GM23338 (cell line): Measurements from ENCODE around the gene TIMM10. TPM values are rescaled to one million over a fixed set of nuclear protein-coding genes. Genes with fewer than 3 reads are reported as not detected.

Source experiments
- ATAC-seq: fragments of 200-7000 bp; cut with Tn5 transposase; 3 replicates; pipeline ENCODE4 v1.9.1; 2020
- DNase-seq: peaks from one replicate; pipeline ENCODE4 v3.0.0-alpha.2; 2015; ENCODE audit warnings: low spot score
- H2AFZ ChIP-seq: fragments of 200-600 bp; sonication (generic); 2 replicates; pipeline ENCODE4 v1.8.0; 2016; ENCODE audit warnings: antibody characterized with exemption, mild to moderate bottlenecking, moderate library complexity
- H3F3A ChIP-seq: fragments of 200-600 bp; sonication (generic); replicated peaks from 2 replicates; pipeline ENCODE4 v1.8.0; 2017; ENCODE audit warnings: antibody characterized with exemption, mixed run types, low read depth
- H3K27ac ChIP-seq: fragments of 200-600 bp; sonication (generic); 2 replicates; pipeline ENCODE4 v1.6.1; 2016; ENCODE audit warnings: low read depth
- H3K27me3 ChIP-seq: fragments of 200-600 bp; sonication (generic); 2 replicates; pipeline ENCODE4 v1.8.0; 2016; ENCODE audit warnings: mild to moderate bottlenecking, mixed run types, moderate library complexity; ENCODE audit not compliant: insufficient read depth
- H3K36me3 ChIP-seq: fragments of 200-600 bp; sonication (generic); 2 replicates; pipeline ENCODE4 v1.8.0; 2016; ENCODE audit warnings: mild to moderate bottlenecking; ENCODE audit not compliant: insufficient read depth
- H3K4me1 ChIP-seq: fragments of 200-600 bp; sonication (generic); 2 replicates; pipeline ENCODE4 v1.8.0; 2016; ENCODE audit warnings: mild to moderate bottlenecking, moderate library complexity; ENCODE audit not compliant: insufficient read depth
- H3K4me2 ChIP-seq: fragments of 200-600 bp; sonication (generic); 2 replicates; pipeline ENCODE4 v1.7.1; 2017; ENCODE audit warnings: mixed run types
- H3K4me3 ChIP-seq: fragments of 200-600 bp; sonication (generic); 2 replicates; pipeline ENCODE4 v1.6.1; 2016; ENCODE audit warnings: mixed run types
- H3K79me2 ChIP-seq: fragments of 200-600 bp; sonication (generic); replicated peaks from 2 replicates; pipeline ENCODE4 v1.8.0; 2017; ENCODE audit warnings: mild to moderate bottlenecking; ENCODE audit not compliant: insufficient read depth
- H3K9me2 ChIP-seq: fragments of 200-600 bp; sonication (generic); 2 replicates; pipeline ENCODE4 v1.8.0; 2017; ENCODE audit not compliant: insufficient read depth
- H4K20me1 ChIP-seq: fragments of 200-600 bp; sonication (generic); replicated peaks from 2 replicates; pipeline ENCODE4 v1.8.0; 2017; ENCODE audit warnings: mild to moderate bottlenecking; ENCODE audit not compliant: insufficient read depth
- H3K27ac Mint-ChIP-seq: 2 replicates; pipeline ENCODE4 v1.8.0; 2020; ENCODE audit warnings: inconsistent platforms, mild to moderate bottlenecking, moderate library complexity, mixed read lengths
- H3K27me3 Mint-ChIP-seq: 3 replicates; pipeline ENCODE4 v1.8.0; 2022; ENCODE audit warnings: low read depth, mild to moderate bottlenecking, moderate library complexity, mixed read lengths, inconsistent platforms; ENCODE audit not compliant: insufficient read depth, poor library complexity
- H3K36me3 Mint-ChIP-seq: 3 replicates; pipeline ENCODE4 v1.8.0; 2021; ENCODE audit warnings: low read depth, mild to moderate bottlenecking, inconsistent platforms, moderate library complexity, mixed read lengths
- H3K4me1 Mint-ChIP-seq: 3 replicates; pipeline ENCODE4 v1.8.0; 2020; ENCODE audit warnings: mild to moderate bottlenecking, inconsistent platforms, mixed read lengths
- H3K4me3 Mint-ChIP-seq: 3 replicates; pipeline ENCODE4 v1.8.0; 2021; ENCODE audit warnings: moderate library complexity, mild to moderate bottlenecking, inconsistent platforms, mixed read lengths
- H3K9me3 Mint-ChIP-seq: 3 replicates; pipeline ENCODE4 v1.8.0; 2020; ENCODE audit warnings: moderate library complexity, mild to moderate bottlenecking, inconsistent platforms, mixed read lengths
- CREB1 ChIP-seq: fragments of 250-450 bp; sonication (Bioruptor Pico); IDR thresholded peaks from 2 replicates; pipeline ENCODE4 v1.5.0; 2020; ENCODE audit warnings: low read depth, mild to moderate bottlenecking, moderate library complexity
- ETS1 ChIP-seq: IDR thresholded peaks from 2 replicates; pipeline ENCODE4 v1.6.1; 2016; ENCODE audit warnings: antibody characterized with exemption
- EZH2 ChIP-seq: fragments of 200-600 bp; sonication (generic); IDR thresholded peaks from one replicate; pipeline ENCODE4 v1.8.0; 2017; ENCODE audit warnings: antibody characterized with exemption, mild to moderate bottlenecking, low read depth; ENCODE audit not compliant: unreplicated experiment
- EZH2phosphoT487 ChIP-seq: fragments of 200-600 bp; sonication (generic); IDR thresholded peaks from one replicate; pipeline ENCODE4 v1.8.1; 2018; ENCODE audit warnings: antibody characterized with exemption; ENCODE audit not compliant: unreplicated experiment
- JUNB ChIP-seq: IDR thresholded peaks from one replicate; pipeline ENCODE4 v1.6.1; 2016; ENCODE audit warnings: antibody characterized with exemption; ENCODE audit not compliant: unreplicated experiment
- NANOG ChIP-seq: IDR thresholded peaks from 2 replicates; pipeline ENCODE4 v1.6.1; 2016; ENCODE audit warnings: antibody characterized with exemption, borderline replicate concordance
- POLR2AphosphoS5 ChIP-seq: IDR thresholded peaks from 2 replicates; pipeline ENCODE4 v1.6.1; 2016; ENCODE audit warnings: antibody characterized with exemption, low read depth
- STAT1 ChIP-seq: IDR thresholded peaks from one replicate; pipeline ENCODE4 v1.6.1; 2016; ENCODE audit warnings: antibody characterized with exemption; ENCODE audit not compliant: unreplicated experiment
- ZNF114 ChIP-seq: fragments of 250-450 bp; sonication (Bioruptor Pico); IDR thresholded peaks from 2 replicates; pipeline ENCODE4 v1.5.0; 2020; ENCODE audit warnings: mild to moderate bottlenecking, moderate library complexity
- ZNF331 ChIP-seq: fragments of 250-450 bp; sonication (Bioruptor Pico); IDR thresholded peaks from 2 replicates; pipeline ENCODE4 v1.5.0; 2020; ENCODE audit warnings: low read depth, mild to moderate bottlenecking, moderate library complexity
- ZNF462 ChIP-seq: fragments of 250-450 bp; sonication (Bioruptor Pico); IDR thresholded peaks from 2 replicates; pipeline ENCODE4 v1.5.0; 2020; ENCODE audit warnings: mild to moderate bottlenecking, moderate library complexity
- polyA plus RNA-seq: library from polyadenylated mRNA; unstranded; fragments of >200 nt; fragmentation: Nextera tagmentation; extraction: Ambion mirVana; gene quantifications from 2 replicates; pipeline ENCODE4 v1.2.1, GENCODE V29; 2016
- total RNA-seq: library from RNA; depleted of rRNA; stranded (reverse); fragments of >200 nt; shearing (Covaris generic); gene quantifications from 2 replicates; pipeline ENCODE4 v1.2.3, GENCODE V29; 2014
- TF ChIP-seq, protein P1 (sequence below): IDR thresholded peaks from one replicate; pipeline ENCODE4 v1.6.1; 2018; ENCODE audit warnings: antibody characterized with exemption; ENCODE audit not compliant: unreplicated experiment
- TF ChIP-seq, protein P2 (sequence below), 2 experiments: fragments of 200-600 bp in 1 of 2; sonication (generic) in 1 of 2; conservative IDR thresholded peaks; 2 replicates each; pipeline versions ENCODE4 v1.5.1 to v1.6.1; 2016 to 2017; ENCODE audit warnings: antibody characterized with exemption in 2 of 2, low read depth in 2 of 2, mild to moderate bottlenecking in 2 of 2, moderate library complexity in 1 of 2

The TIMM10 gene
- total and polyA plus RNA-seq, 2 experiments from 2014 or later: 59.1 to 194 TPM

- H3K4me3 Mint-ChIP-seq: no peak overlapping the region
- peaks cover 10% of the 10 kb centered on the region; the same call in 1 of the 2 replicates for H3F3A ChIP-seq
- no peaks in the 10 kb centered on the region for H3K9me2 ChIP-seq
- no peak for TF ChIP-seq ZNF462
- no peak for TF ChIP-seq EZH2
- no peak for TF ChIP-seq EZH2phosphoT487
- TF ChIP-seq, protein P1, sequence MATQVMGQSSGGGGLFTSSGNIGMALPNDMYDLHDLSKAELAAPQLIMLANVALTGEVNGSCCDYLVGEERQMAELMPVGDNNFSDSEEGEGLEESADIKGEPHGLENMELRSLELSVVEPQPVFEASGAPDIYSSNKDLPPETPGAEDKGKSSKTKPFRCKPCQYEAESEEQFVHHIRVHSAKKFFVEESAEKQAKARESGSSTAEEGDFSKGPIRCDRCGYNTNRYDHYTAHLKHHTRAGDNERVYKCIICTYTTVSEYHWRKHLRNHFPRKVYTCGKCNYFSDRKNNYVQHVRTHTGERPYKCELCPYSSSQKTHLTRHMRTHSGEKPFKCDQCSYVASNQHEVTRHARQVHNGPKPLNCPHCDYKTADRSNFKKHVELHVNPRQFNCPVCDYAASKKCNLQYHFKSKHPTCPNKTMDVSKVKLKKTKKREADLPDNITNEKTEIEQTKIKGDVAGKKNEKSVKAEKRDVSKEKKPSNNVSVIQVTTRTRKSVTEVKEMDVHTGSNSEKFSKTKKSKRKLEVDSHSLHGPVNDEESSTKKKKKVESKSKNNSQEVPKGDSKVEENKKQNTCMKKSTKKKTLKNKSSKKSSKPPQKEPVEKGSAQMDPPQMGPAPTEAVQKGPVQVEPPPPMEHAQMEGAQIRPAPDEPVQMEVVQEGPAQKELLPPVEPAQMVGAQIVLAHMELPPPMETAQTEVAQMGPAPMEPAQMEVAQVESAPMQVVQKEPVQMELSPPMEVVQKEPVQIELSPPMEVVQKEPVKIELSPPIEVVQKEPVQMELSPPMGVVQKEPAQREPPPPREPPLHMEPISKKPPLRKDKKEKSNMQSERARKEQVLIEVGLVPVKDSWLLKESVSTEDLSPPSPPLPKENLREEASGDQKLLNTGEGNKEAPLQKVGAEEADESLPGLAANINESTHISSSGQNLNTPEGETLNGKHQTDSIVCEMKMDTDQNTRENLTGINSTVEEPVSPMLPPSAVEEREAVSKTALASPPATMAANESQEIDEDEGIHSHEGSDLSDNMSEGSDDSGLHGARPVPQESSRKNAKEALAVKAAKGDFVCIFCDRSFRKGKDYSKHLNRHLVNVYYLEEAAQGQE: no peak
- TF ChIP-seq, protein P2, sequence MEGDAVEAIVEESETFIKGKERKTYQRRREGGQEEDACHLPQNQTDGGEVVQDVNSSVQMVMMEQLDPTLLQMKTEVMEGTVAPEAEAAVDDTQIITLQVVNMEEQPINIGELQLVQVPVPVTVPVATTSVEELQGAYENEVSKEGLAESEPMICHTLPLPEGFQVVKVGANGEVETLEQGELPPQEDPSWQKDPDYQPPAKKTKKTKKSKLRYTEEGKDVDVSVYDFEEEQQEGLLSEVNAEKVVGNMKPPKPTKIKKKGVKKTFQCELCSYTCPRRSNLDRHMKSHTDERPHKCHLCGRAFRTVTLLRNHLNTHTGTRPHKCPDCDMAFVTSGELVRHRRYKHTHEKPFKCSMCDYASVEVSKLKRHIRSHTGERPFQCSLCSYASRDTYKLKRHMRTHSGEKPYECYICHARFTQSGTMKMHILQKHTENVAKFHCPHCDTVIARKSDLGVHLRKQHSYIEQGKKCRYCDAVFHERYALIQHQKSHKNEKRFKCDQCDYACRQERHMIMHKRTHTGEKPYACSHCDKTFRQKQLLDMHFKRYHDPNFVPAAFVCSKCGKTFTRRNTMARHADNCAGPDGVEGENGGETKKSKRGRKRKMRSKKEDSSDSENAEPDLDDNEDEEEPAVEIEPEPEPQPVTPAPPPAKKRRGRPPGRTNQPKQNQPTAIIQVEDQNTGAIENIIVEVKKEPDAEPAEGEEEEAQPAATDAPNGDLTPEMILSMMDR (conservative IDR thresholded peaks at IDR 0.05; ENCODE audit: low read depth in 2 of 2): no peak
- TF ChIP-seq CREB1 (CRISPR knock-in tag): no peak
- no peak for TF ChIP-seq NANOG
- TF ChIP-seq ZNF114 (CRISPR knock-in tag): no peak
- no peak for TF ChIP-seq POLR2AphosphoS5
- TF ChIP-seq STAT1: no peak
- no peak for TF ChIP-seq ZNF331 (CRISPR knock-in tag)
- TF ChIP-seq JUNB: no peak
- TF ChIP-seq ETS1: no peak
- H3K27ac ChIP-seq: no peak overlapping the region
- H3K27me3 ChIP-seq: peaks cover 14% of the 10 kb centered on the region; the same call in 1 of the 2 replicates
- H3K27ac Mint-ChIP-seq: no peak overlapping the region
- H3K4me1 Mint-ChIP-seq: peaks cover 13% of the 10 kb centered on the region
- H3K79me2 ChIP-seq: 0 out of 2 replicates have a peak, but pooled peaks cover 5% of the 10 kb centered on the region
- no peaks in the 10 kb centered on the region for H4K20me1 ChIP-seq
- H3K36me3 ChIP-seq: no peaks in the 10 kb centered on the region
- peaks cover 6% of the 10 kb centered on the region for H3K27me3 Mint-ChIP-seq
- DNase-seq (no peak), ATAC-seq (no peak)
- peaks cover 12% of the 10 kb centered on the region for H3K36me3 Mint-ChIP-seq
- H3K4me3 ChIP-seq: no peak overlapping the region
- no peak overlapping the region for H2AFZ ChIP-seq
- H3K9me3 Mint-ChIP-seq: no peaks in the 10 kb centered on the region; the same call in 2 of the 3 replicates
- peaks cover 13% of the 10 kb centered on the region for H3K4me1 ChIP-seq
- H3K4me2 ChIP-seq: no peak overlapping the region
Measured at GRCh38 chr11:57521116-57521515, 9.4 kb downstream of the TIMM10 start.
